ENCODE measurements around the gene PUS1.

GRCh38 chr12:131910302-131911027 lies 18.6 kb upstream of the PUS1 start:
- TF ChIP-seq CTCF (IDR thresholded peaks at IDR 0.05; ENCODE audit: low read depth, low read length) = no peak
- TF ChIP-seq, protein P1, sequence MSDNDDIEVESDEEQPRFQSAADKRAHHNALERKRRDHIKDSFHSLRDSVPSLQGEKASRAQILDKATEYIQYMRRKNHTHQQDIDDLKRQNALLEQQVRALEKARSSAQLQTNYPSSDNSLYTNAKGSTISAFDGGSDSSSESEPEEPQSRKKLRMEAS (IDR thresholded peaks at IDR 0.05; ENCODE audit: low read depth, low read length) = no peak
- no peak for TF ChIP-seq POLR2A (IDR thresholded peaks at IDR 0.05; ENCODE audit: extremely low read depth, insufficient read length)
- TF ChIP-seq MYC (IDR thresholded peaks at IDR 0.05; ENCODE audit: low read depth, low read length) = no peak

Data from NB4 (cell line).